PC-3 (cell line): ENCODE data around the gene ACTN4.

Experiments used
- EZH2 ChIP-seq: fragments of 300-600 bp; sonication (generic); IDR thresholded peaks from one replicate; pipeline ENCODE4 v1.6.1; 2017; ENCODE audit warnings: antibody characterized with exemption, mild to moderate bottlenecking, low read length; ENCODE audit not compliant: unreplicated experiment
- TF ChIP-seq, protein P1 (sequence below): fragments of 300-600 bp; sonication (generic); conservative IDR thresholded peaks from 2 replicates; pipeline ENCODE4 v1.5.1; 2017; ENCODE audit warnings: antibody characterized with exemption, low read depth, mild to moderate bottlenecking, low read length

DNA sequence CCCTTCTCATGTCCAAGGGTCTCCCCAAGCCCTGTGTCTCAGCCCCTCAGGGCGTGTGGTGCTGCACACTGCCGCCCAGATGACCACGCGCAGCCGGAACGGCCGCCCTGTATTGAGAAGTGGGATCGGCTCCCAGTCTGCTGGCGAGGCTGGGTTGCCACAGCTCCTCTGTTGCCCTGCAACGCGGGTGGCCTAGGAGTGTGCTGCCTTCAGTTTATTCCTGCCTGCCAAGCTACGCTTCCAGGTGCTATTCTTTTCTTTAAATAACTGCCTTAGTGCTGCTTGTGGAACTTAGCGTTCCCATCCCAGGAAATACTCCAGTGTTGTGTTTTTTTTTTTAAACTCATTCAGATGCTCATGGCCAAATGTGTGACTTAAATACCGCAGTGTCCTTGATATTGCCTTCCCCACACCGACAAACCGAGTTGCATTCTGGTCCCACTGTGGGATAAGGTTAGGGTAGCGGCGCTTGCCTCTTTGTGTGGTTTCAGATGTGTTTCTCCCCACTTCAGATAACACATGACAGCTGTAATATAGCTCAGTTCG lies 16.6 kb downstream of the ACTN4 start:
- TF ChIP-seq, protein P1, sequence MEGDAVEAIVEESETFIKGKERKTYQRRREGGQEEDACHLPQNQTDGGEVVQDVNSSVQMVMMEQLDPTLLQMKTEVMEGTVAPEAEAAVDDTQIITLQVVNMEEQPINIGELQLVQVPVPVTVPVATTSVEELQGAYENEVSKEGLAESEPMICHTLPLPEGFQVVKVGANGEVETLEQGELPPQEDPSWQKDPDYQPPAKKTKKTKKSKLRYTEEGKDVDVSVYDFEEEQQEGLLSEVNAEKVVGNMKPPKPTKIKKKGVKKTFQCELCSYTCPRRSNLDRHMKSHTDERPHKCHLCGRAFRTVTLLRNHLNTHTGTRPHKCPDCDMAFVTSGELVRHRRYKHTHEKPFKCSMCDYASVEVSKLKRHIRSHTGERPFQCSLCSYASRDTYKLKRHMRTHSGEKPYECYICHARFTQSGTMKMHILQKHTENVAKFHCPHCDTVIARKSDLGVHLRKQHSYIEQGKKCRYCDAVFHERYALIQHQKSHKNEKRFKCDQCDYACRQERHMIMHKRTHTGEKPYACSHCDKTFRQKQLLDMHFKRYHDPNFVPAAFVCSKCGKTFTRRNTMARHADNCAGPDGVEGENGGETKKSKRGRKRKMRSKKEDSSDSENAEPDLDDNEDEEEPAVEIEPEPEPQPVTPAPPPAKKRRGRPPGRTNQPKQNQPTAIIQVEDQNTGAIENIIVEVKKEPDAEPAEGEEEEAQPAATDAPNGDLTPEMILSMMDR = no peak
- no peak for TF ChIP-seq EZH2
